Stomach (tissue), 9 donors: ENCODE measurements around the gene OCA2. TPM values are rescaled to one million over a fixed set of nuclear protein-coding genes. Genes with fewer than 3 reads are reported as not detected.
"Not testable (repeated sequence)": the region's sequence is repeated elsewhere in the genome, so short reads cannot be mapped to it uniquely, and the experiment has no call there.

Experiments used
- DNase-seq, 2 donors: peaks; one replicate each; pipeline versions ENCODE4 v3.0.0 to v3.0.0-alpha.2; 2013 to 2019
- H3K27ac ChIP-seq, 5 donors: fragments of 200-600 bp in 4 of 5; sonication (generic) in 4 of 5; one replicate each; pipeline ENCODE4 v1.5.1; 2013 to 2019; ENCODE audit warnings: mild to moderate bottlenecking in 1 of 5, moderate library complexity in 1 of 5
- H3K27me3 ChIP-seq, 3 donors: fragments of 200-600 bp; sonication (generic); one replicate each; pipeline ENCODE4 v1.5.1; 2017 to 2019; ENCODE audit warnings: mixed run types in 1 of 3
- H3K36me3 ChIP-seq, 4 donors: fragments of 200-600 bp; sonication (generic); 1 replicate in 3 of 4; 2 replicates in 1 of 4; pipeline ENCODE4 v1.5.1; 2016 to 2019
- H3K4me1 ChIP-seq, 4 donors: fragments of 200-600 bp; sonication (generic); one replicate each; pipeline ENCODE4 v1.5.1; 2016 to 2019
- H3K4me3 ChIP-seq, 4 donors: fragments of 200-600 bp; sonication (generic) in 3 of 4; one replicate each; pipeline ENCODE4 v1.5.1; 2016 to 2019; ENCODE audit warnings: mild to moderate bottlenecking in 1 of 4
- H3K9me3 ChIP-seq, 4 donors: fragments of 200-600 bp; sonication (generic); one replicate each; pipeline ENCODE4 v1.5.1; 2016 to 2019
- CTCF ChIP-seq, 7 experiments: fragments of 450-650 bp in 4 of 7; fragments of 200-600 bp in 3 of 7; sonication (generic) in 3 of 7; IDR thresholded peaks; one replicate each; pipeline ENCODE4 v1.5.1; 2016 to 2019; ENCODE audit warnings: antibody characterized with exemption in 7 of 7, control low read depth in 2 of 7, mild to moderate bottlenecking in 1 of 7
- EP300 ChIP-seq: sonication (generic); formaldehyde crosslinking; IDR thresholded peaks from one replicate; pipeline ENCODE4 v1.6.1; 2017; ENCODE audit warnings: antibody characterized with exemption
- POLR2A ChIP-seq, 4 donors: fragments of 450-650 bp; IDR thresholded peaks; one replicate each; pipeline ENCODE4 v1.6.1; 2016; ENCODE audit warnings: antibody characterized with exemption in 4 of 4, control low read depth in 2 of 4, mild to moderate bottlenecking in 1 of 4, moderate library complexity in 1 of 4
- POLR2AphosphoS5 ChIP-seq, 3 donors: sonication (generic); formaldehyde crosslinking; IDR thresholded peaks; one replicate each; pipeline ENCODE4 v1.6.1; 2016; ENCODE audit warnings: antibody characterized with exemption in 3 of 3
- WGBS, 5 donors: extraction: QIAGEN DNeasy Blood & Tissue Kit in 3 of 5; methylation state at CpG; one replicate each; pipeline versions ENCODE4 v1.1.5 to v1.1.7; 2013 to 2018; 5-methylcytosine and 5-hydroxymethylcytosine counted together
- intact Hi-C: fragments of 100-400 bp; cut with DNase I; formaldehyde crosslinking; loops from one replicate; pipeline ENCODE4 v1.15.1; 2023; ENCODE audit warnings: low total_unique reads
- polyA plus RNA-seq, 3 donors: library from polyadenylated mRNA; stranded (reverse); fragments of 200-250 nt; gene quantifications; one replicate each; pipeline ENCODE4 v1.2.3, GENCODE V29; 2013
- total RNA-seq, 5 donors: library from RNA; depleted of rRNA; stranded (reverse); fragments of >200 nt; gene quantifications; one replicate each; pipeline versions ENCODE4 v1.1.0 to v1.2.3, GENCODE V29; 2014 to 2016
- donor health status: healthy with polysubstance abuse.
- donor health status: Bipolar disorder and iron deficiency.
- donor health status: healthy.

Gene OCA2
- total and polyA plus RNA-seq, 8 donors = 0.12 to 0.89 (median 0.65) TPM; not detected in 4

GRCh38 chr15:27853624-27854455 is 245.3 kb downstream of the OCA2 start:
- Histone ChIP-seq H3K27ac (no peak overlapping the region), H3K9me3 (peaks cover 0 to 76% (median 45%) of the 10 kb centered on the region in 4 donors), H3K4me1 (no peaks in the 10 kb centered on the region), H3K27me3 (no peaks in the 10 kb centered on the region), H3K4me3 (no peak overlapping the region), H3K36me3 (no peaks in the 10 kb centered on the region)
- no peak for TF ChIP-seq POLR2AphosphoS5 (IDR thresholded peaks at IDR 0.05)
- no peak for TF ChIP-seq EP300
- no peak for TF ChIP-seq CTCF (IDR thresholded peaks at IDR 0.05)
- TF ChIP-seq POLR2A (IDR thresholded peaks at IDR 0.05) = no peak
- peak in 1 of 2 donors; percentile 9 for DNase-seq
- WGBS, 5 donors = 87 to 91% (median 90%) methylated on average over 13 to 15 of the region's 15 CpGs
- intact Hi-C loops = no loop called here

DNA sequence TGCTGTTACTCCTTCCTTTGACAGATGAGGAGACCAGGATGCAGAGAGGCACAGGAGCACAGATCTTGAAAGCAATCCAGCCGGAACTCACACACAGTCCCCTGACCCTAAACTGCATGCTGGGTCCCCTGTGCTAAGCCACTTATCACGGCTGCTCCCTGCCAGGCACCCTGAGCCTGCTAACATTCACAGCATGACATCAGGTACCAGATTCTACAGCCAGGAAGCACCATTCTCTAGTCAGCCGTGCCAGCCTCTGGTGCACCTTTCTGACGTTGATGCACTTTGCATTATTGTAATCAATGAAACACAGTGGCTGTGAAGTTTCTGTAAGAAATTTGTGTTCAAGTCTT is 247.3 kb downstream of the OCA2 start:
- peak in 1 of 2 donors; percentile 10 for DNase-seq
- Histone ChIP-seq H3K4me1 (no peaks in the 10 kb centered on the region), H3K9me3 (peaks cover 0 to 81% (median 44%) of the 10 kb centered on the region in 4 donors), H3K36me3 (no peaks in the 10 kb centered on the region), H3K27ac (no peak overlapping the region), H3K27me3 (no peaks in the 10 kb centered on the region), H3K4me3 (no peak overlapping the region)
- intact Hi-C loops = no loop called here
- TF ChIP-seq EP300 (no peak), POLR2AphosphoS5 (IDR thresholded peaks at IDR 0.05) (no peak), POLR2A (IDR thresholded peaks at IDR 0.05) (no peak), CTCF (IDR thresholded peaks at IDR 0.05) (no peak)
- 62 to 83% (median 69%) methylated on average over 4 of the region's 4 CpGs for WGBS, 5 donors

DNA sequence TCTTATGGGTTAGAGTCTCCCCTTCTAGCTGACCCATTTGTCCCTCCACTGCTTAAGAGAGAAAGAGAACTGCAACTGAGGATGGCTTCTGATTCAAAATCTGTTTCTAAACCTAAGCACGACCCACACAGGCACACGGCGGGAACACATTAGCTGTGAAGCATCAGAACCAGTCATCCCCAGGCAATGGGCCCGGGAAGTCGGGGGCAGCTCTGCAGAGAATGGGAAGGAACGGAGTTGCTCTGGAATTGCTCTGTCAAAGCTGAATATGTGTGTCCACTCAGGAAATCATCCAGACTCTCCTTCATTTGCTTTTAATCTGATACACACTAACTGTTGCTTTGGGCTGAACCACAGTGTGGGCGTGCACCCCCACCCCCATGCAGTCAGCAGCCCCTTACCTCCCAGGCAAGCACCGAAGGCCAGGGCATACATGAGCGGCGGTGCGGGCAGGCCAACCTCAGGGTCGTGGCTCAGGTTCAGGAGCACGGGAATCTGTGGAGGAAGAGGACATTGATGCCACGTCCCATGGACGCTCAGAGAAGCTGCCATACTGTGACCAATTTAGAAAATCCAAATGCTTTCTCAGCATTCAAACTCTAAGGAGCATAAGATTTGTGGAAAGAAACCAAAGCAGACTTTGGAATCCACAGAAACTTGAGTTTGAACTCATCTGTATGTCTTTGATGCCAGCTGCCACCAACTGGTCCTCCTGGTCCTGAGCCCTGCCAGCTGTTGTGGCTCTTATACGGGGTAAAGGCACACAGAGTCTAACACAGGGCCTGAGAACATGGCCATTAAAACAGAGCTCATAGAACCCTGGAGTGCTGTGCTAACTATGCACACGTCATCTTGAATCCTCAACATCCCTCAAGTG is 247.9 kb downstream of the OCA2 start:
- no peaks in the 10 kb centered on the region for H3K36me3 ChIP-seq
- no peaks in the 10 kb centered on the region for H3K27me3 ChIP-seq
- TF ChIP-seq EP300 (no peak), POLR2A (IDR thresholded peaks at IDR 0.05) (no peak), CTCF (IDR thresholded peaks at IDR 0.05) (no peak), POLR2AphosphoS5 (IDR thresholded peaks at IDR 0.05) (no peak)
- no peaks in the 10 kb centered on the region for H3K4me1 ChIP-seq
- peak in 1 of 2 donors; percentile 9 for DNase-seq
- H3K4me3 ChIP-seq = no peak overlapping the region
- intact Hi-C loops = no loop called here
- H3K9me3 ChIP-seq = peaks cover 0 to 81% (median 44%) of the 10 kb centered on the region in 4 donors
- 79 to 90% (median 86%) methylated on average over 15 to 17 of the region's 17 CpGs for WGBS, 5 donors
- no peak overlapping the region for H3K27ac ChIP-seq

DNA sequence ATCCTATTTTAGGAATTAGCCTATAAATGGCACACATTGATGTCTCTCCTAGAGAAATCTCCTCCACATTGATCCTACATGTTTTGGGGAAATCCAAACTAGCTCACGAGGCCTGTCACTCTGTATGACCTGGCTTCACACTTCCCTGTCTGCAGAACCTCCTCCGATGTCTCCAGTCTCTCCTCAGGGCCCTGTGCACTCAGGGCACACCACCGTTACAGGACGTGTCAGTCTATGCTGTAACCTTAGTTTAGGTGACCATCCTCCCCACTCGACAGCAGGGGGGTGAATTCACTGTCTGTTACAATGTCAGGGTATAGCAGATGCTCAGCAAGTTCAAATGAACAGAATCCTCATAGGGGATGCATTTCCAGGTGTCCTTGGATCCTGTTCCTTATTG is 249.1 kb downstream of the OCA2 start:
- Histone ChIP-seq H3K27ac (no peak overlapping the region), H3K9me3 (peaks cover 0 to 78% (median 39%) of the 10 kb centered on the region in 4 donors), H3K4me3 (no peak overlapping the region), H3K4me1 (no peaks in the 10 kb centered on the region), H3K27me3 (no peaks in the 10 kb centered on the region), H3K36me3 (no peaks in the 10 kb centered on the region)
- WGBS, 5 donors = 73 to 85% (median 77%) methylated on average over 5 of the region's 5 CpGs
- intact Hi-C loops = no loop called here
- TF ChIP-seq POLR2AphosphoS5 (IDR thresholded peaks at IDR 0.05) = no peak
- no peak for DNase-seq

DNA sequence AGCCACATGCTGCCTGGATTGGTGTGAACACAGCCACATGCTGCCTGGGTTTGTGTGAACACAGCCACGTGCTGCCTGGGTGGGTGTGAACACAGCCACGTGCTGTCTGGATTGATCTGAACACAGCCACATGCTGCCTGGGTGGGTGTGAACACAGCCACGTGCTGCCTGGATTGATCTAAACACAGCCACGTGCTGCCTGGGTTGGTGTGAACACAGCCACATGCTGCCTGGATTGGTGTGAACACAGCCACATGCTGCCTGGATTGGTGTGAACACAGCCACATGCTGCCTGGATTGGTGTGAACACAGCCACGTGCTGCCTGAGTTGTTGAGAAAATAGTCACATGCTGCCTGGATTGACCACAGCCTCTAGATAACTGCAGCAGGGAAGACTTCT is 250.2 kb downstream of the OCA2 start:
- DNase-seq, H3K4me3 ChIP-seq, H3K36me3 ChIP-seq, H3K27ac ChIP-seq, intact Hi-C loops, H3K27me3 ChIP-seq, H3K4me1 ChIP-seq: not testable (repeated sequence)
- WGBS, 5 donors = 40 to 78% (median 63%) methylated on average over 5 of the region's 5 CpGs
- H3K9me3 ChIP-seq = peaks cover 0 to 67% (median 28%) of the 10 kb centered on the region in 4 donors
